Activated naive CD8-positive, alpha-beta T cell treated with anti-CD3 and anti-CD28 coated beads, Interleukin-2, amount 10 ng/mL, durations not matched to agents 7 days and 5 days (primary cell): ENCODE data around the gene MAP3K19. TPM values are rescaled to one million over a fixed set of nuclear protein-coding genes. Genes with fewer than 3 reads are reported as not detected.

Source experiments
- ATAC-seq: fragments of 150-1000 bp; cut with Tn5 transposase; one replicate; pipeline ENCODE4 v1.10.0; 2021; ENCODE audit warnings: low read depth, moderate library complexity
- POLR2A ChIA-PET: fragments of 350-600 bp; sonication (Branson Sonifier 250); formaldehyde crosslinking; loops from one replicate; lab custom pipeline; 2021; ENCODE audit warnings: antibody characterized with exemption; lab: Charles Lee
- DNase-seq: peaks from one replicate; pipeline ENCODE4 v3.0.0; 2021
- H3K27ac Mint-ChIP-seq: one replicate; pipeline ENCODE4 v1.8.0; 2022; ENCODE audit warnings: mild to moderate bottlenecking, mixed read lengths
- H3K27me3 Mint-ChIP-seq: one replicate; pipeline ENCODE4 v1.8.0; 2022; ENCODE audit warnings: mild to moderate bottlenecking, moderate library complexity, mixed read lengths
- H3K36me3 Mint-ChIP-seq: one replicate; pipeline ENCODE4 v1.8.0; 2021; ENCODE audit warnings: mild to moderate bottlenecking, mixed read lengths
- H3K4me1 Mint-ChIP-seq: one replicate; pipeline ENCODE4 v1.8.0; 2021; ENCODE audit warnings: mixed read lengths
- H3K4me3 Mint-ChIP-seq: one replicate; pipeline ENCODE4 v1.8.0; 2022; ENCODE audit warnings: mild to moderate bottlenecking, moderate library complexity, mixed read lengths
- H3K9me3 Mint-ChIP-seq: one replicate; pipeline ENCODE4 v1.8.0; 2021; ENCODE audit warnings: mixed read lengths
- total RNA-seq, 2 experiments: library from RNA; stranded (reverse); gene quantifications; one replicate each; pipeline ENCODE4 v1.2.3, GENCODE V29; 2021

The MAP3K19 gene
- total RNA-seq, 2 experiments from 2014 or later: not detected

- POLR2A ChIA-PET: no interaction called here
- Mint-ChIP-seq H3K4me3 (no peak overlapping the region), H3K27ac (no peak overlapping the region), H3K4me1 (peaks cover 6% of the 10 kb centered on the region), H3K27me3 (no peaks in the 10 kb centered on the region), H3K9me3 (no peaks in the 10 kb centered on the region), H3K36me3 (peaks cover 42% of the 10 kb centered on the region)
- ATAC-seq (no peak), DNase-seq (no peak)
These were observed 91.5 kb downstream of the MAP3K19 start for GRCh38 chr2:134955744-134956143.

GRCh38 chr2:134954065-134954464 lies 93.2 kb downstream of the MAP3K19 start:
- Mint-ChIP-seq H3K36me3 (peaks cover 47% of the 10 kb centered on the region), H3K4me1 (peaks cover 17% of the 10 kb centered on the region), H3K27ac (no peak overlapping the region), H3K9me3 (no peaks in the 10 kb centered on the region), H3K4me3 (no peak overlapping the region), H3K27me3 (no peaks in the 10 kb centered on the region)
- POLR2A ChIA-PET: no interaction called here
- no peak for DNase-seq
- ATAC-seq: no peak

- peaks cover 17% of the 10 kb centered on the region for H3K4me1 Mint-ChIP-seq
- POLR2A ChIA-PET: no interaction called here
- no peak overlapping the region for H3K27ac Mint-ChIP-seq
- DNase-seq: no peak
- H3K36me3 Mint-ChIP-seq: peaks cover 53% of the 10 kb centered on the region
- H3K9me3 Mint-ChIP-seq: no peaks in the 10 kb centered on the region
- no peak overlapping the region for H3K4me3 Mint-ChIP-seq
- no peaks in the 10 kb centered on the region for H3K27me3 Mint-ChIP-seq
- ATAC-seq: no peak
These were observed 94.6 kb downstream of the MAP3K19 start for GRCh38 chr2:134952608-134953007.

GRCh38 chr2:134950886-134951285 lies 96.4 kb downstream of the MAP3K19 start:
- Mint-ChIP-seq H3K4me1 (peaks cover 20% of the 10 kb centered on the region), H3K4me3 (no peak overlapping the region), H3K36me3 (peaks cover 53% of the 10 kb centered on the region), H3K27ac (no peak overlapping the region), H3K27me3 (no peaks in the 10 kb centered on the region), H3K9me3 (no peaks in the 10 kb centered on the region)
- no peak for ATAC-seq
- DNase-seq: no peak
- POLR2A ChIA-PET: interaction anchor here (0.7 kb wide), 1 partner anchor 137 kb away, joined by 3 read pairs; no protein-coding TSS in a partner anchor

GRCh38 chr2:134949981-134950708 lies 97.1 kb downstream of the MAP3K19 start:
- POLR2A ChIA-PET: no interaction called here
- Mint-ChIP-seq H3K4me3 (no peak overlapping the region), H3K36me3 (peaks cover 58% of the 10 kb centered on the region), H3K27me3 (no peaks in the 10 kb centered on the region), H3K27ac (peak overlapping the region; percentile 49), H3K4me1 (peaks cover 22% of the 10 kb centered on the region), H3K9me3 (no peaks in the 10 kb centered on the region)
- DNase-seq: no peak
- ATAC-seq: peak; percentile 60

- Mint-ChIP-seq H3K9me3 (no peaks in the 10 kb centered on the region), H3K4me1 (peaks cover 19% of the 10 kb centered on the region), H3K4me3 (no peak overlapping the region), H3K27me3 (no peaks in the 10 kb centered on the region), H3K27ac (no peak overlapping the region), H3K36me3 (peaks cover 45% of the 10 kb centered on the region)
- DNase-seq (no peak), ATAC-seq (no peak)
- POLR2A ChIA-PET: no interaction called here
These were observed 101.2 kb downstream of the MAP3K19 start for GRCh38 chr2:134946073-134946472.

- Mint-ChIP-seq H3K4me3 (no peak overlapping the region), H3K27ac (no peak overlapping the region), H3K36me3 (peaks cover 45% of the 10 kb centered on the region), H3K27me3 (no peaks in the 10 kb centered on the region), H3K9me3 (no peaks in the 10 kb centered on the region), H3K4me1 (peaks cover 13% of the 10 kb centered on the region)
- POLR2A ChIA-PET: no interaction called here
- no peak for DNase-seq
- ATAC-seq: no peak
These were observed 102.3 kb downstream of the MAP3K19 start for GRCh38 chr2:134944975-134945374.

- POLR2A ChIA-PET: no interaction called here
- DNase-seq (no peak), ATAC-seq (no peak)
- Mint-ChIP-seq H3K4me1 (peaks cover 10% of the 10 kb centered on the region), H3K36me3 (peaks cover 48% of the 10 kb centered on the region), H3K27me3 (no peaks in the 10 kb centered on the region), H3K4me3 (no peak overlapping the region), H3K9me3 (no peaks in the 10 kb centered on the region), H3K27ac (no peak overlapping the region)
These were observed 103.7 kb downstream of the MAP3K19 start for GRCh38 chr2:134943540-134943939.

- DNase-seq (no peak), ATAC-seq (no peak)
- Mint-ChIP-seq H3K4me3 (no peak overlapping the region), H3K27me3 (no peaks in the 10 kb centered on the region), H3K36me3 (peaks cover 30% of the 10 kb centered on the region), H3K9me3 (no peaks in the 10 kb centered on the region), H3K27ac (no peak overlapping the region), H3K4me1 (peaks cover 27% of the 10 kb centered on the region)
- POLR2A ChIA-PET: no interaction called here
These were observed 110.6 kb downstream of the MAP3K19 start for GRCh38 chr2:134936691-134937090.

GRCh38 chr2:134934641-134935040 lies 112.6 kb downstream of the MAP3K19 start:
- DNase-seq (no peak), ATAC-seq (no peak)
- Mint-ChIP-seq H3K27ac (no peak overlapping the region), H3K27me3 (no peaks in the 10 kb centered on the region), H3K4me1 (peaks cover 34% of the 10 kb centered on the region), H3K4me3 (peak overlapping the region; percentile 1), H3K36me3 (peaks cover 28% of the 10 kb centered on the region), H3K9me3 (no peaks in the 10 kb centered on the region)
- POLR2A ChIA-PET: no interaction called here

- Mint-ChIP-seq H3K4me3 (peak overlapping the region; percentile 1), H3K9me3 (no peaks in the 10 kb centered on the region), H3K27me3 (no peaks in the 10 kb centered on the region), H3K36me3 (peaks cover 25% of the 10 kb centered on the region), H3K27ac (no peak overlapping the region), H3K4me1 (peaks cover 34% of the 10 kb centered on the region)
- ATAC-seq: no peak
- POLR2A ChIA-PET: no interaction called here
- no peak for DNase-seq
These were observed 113.1 kb downstream of the MAP3K19 start for GRCh38 chr2:134934150-134934549.

- Mint-ChIP-seq H3K36me3 (peaks cover 24% of the 10 kb centered on the region), H3K27ac (no peak overlapping the region), H3K4me3 (no peak overlapping the region), H3K4me1 (peaks cover 34% of the 10 kb centered on the region), H3K27me3 (no peaks in the 10 kb centered on the region), H3K9me3 (no peaks in the 10 kb centered on the region)
- ATAC-seq (no peak), DNase-seq (no peak)
- POLR2A ChIA-PET: no interaction called here
These were observed 113.5 kb downstream of the MAP3K19 start for GRCh38 chr2:134933732-134934131.

GRCh38 chr2:134932864-134933526 lies 114.3 kb downstream of the MAP3K19 start:
- peaks cover 31% of the 10 kb centered on the region for H3K4me1 Mint-ChIP-seq
- DNase-seq (no peak), ATAC-seq (no peak)
- peak overlapping the region; percentile 56 for H3K27ac Mint-ChIP-seq
- H3K9me3 Mint-ChIP-seq: no peaks in the 10 kb centered on the region
- H3K4me3 Mint-ChIP-seq: peak overlapping the region; percentile 27
- POLR2A ChIA-PET: no interaction called here
- no peaks in the 10 kb centered on the region for H3K27me3 Mint-ChIP-seq
- peaks cover 22% of the 10 kb centered on the region for H3K36me3 Mint-ChIP-seq

GRCh38 chr2:134927195-134927594 lies 120.1 kb downstream of the MAP3K19 start:
- no peak overlapping the region for H3K4me3 Mint-ChIP-seq
- H3K4me1 Mint-ChIP-seq: peaks cover 40% of the 10 kb centered on the region
- H3K9me3 Mint-ChIP-seq: no peaks in the 10 kb centered on the region
- H3K27me3 Mint-ChIP-seq: no peaks in the 10 kb centered on the region
- ATAC-seq (no peak), DNase-seq (no peak)
- POLR2A ChIA-PET: interaction anchor here (1.0 kb wide), 1 partner anchor 9 kb away, joined by 3 read pairs; no protein-coding TSS in a partner anchor
- peaks cover 37% of the 10 kb centered on the region for H3K36me3 Mint-ChIP-seq
- no peak overlapping the region for H3K27ac Mint-ChIP-seq
